Measurements from ENCODE around the gene YWHAQ.

Gene YWHAQ

DNA sequence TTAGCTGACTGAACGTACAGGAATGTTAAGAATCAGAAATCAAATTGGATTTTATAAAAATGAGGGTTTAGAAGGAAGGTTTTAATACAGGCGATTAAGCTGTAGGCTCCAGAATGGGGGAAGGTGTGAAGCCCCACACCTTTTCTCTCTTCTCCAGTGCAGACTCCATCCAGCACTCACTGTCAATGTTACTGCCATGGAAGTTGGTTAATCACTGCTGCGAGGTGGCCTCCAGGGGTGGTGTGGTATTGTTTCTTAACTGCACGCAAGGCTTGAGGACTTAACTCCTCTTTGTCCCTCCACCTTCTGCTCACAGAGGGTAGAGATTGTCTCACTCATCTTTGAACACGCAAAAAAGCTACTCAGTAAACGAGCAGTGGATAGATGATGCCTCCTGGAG lies 26.9 kb upstream of the YWHAQ start:
- H3K27ac ChIP-seq, result no peak overlapping the region
- DNase-seq (ENCODE audit: low spot score), result no peak
- ChIA-PET POLR2A (ENCODE audit: low non-redundant PET) (no interaction called here), CTCF (interaction anchor here (0.6 kb wide), 1 partner anchor 212 kb away, joined by 4 read pairs; no protein-coding TSS in a partner anchor)
- TF ChIP-seq, protein P1, sequence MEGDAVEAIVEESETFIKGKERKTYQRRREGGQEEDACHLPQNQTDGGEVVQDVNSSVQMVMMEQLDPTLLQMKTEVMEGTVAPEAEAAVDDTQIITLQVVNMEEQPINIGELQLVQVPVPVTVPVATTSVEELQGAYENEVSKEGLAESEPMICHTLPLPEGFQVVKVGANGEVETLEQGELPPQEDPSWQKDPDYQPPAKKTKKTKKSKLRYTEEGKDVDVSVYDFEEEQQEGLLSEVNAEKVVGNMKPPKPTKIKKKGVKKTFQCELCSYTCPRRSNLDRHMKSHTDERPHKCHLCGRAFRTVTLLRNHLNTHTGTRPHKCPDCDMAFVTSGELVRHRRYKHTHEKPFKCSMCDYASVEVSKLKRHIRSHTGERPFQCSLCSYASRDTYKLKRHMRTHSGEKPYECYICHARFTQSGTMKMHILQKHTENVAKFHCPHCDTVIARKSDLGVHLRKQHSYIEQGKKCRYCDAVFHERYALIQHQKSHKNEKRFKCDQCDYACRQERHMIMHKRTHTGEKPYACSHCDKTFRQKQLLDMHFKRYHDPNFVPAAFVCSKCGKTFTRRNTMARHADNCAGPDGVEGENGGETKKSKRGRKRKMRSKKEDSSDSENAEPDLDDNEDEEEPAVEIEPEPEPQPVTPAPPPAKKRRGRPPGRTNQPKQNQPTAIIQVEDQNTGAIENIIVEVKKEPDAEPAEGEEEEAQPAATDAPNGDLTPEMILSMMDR (conservative IDR thresholded peaks at IDR 0.05; ENCODE audit: low read depth), result no peak

DNA sequence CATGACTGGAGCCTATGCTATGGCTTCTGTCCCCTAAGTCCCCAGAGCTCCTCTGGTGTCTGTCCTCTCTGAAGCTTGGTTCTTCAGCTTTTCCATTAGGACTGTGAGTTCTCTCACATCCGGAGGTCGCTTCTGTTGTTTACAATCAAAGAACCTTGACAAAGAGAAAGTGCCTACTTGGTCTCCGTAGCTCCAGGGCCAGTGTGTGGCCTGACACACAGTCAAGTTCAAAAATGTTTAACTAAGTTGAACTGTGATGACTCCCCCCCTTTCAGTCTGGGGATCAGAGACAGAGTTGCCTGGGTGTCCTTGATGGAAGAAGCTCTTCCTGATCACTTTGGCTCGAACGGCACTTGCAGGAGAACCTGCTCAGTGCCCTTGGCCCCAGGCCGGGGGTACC lies 26.3 kb upstream of the YWHAQ start:
- TF ChIP-seq, protein P1 (conservative IDR thresholded peaks at IDR 0.05; ENCODE audit: low read depth), result no peak
- ChIA-PET CTCF (interaction anchor here (0.7 kb wide), 1 partner anchor 146 kb away, joined by 4 read pairs; no protein-coding TSS in a partner anchor), POLR2A (ENCODE audit: low non-redundant PET) (no interaction called here)
- H3K27ac ChIP-seq, result no peak overlapping the region
- DNase-seq (ENCODE audit: low spot score), result no peak

DNA sequence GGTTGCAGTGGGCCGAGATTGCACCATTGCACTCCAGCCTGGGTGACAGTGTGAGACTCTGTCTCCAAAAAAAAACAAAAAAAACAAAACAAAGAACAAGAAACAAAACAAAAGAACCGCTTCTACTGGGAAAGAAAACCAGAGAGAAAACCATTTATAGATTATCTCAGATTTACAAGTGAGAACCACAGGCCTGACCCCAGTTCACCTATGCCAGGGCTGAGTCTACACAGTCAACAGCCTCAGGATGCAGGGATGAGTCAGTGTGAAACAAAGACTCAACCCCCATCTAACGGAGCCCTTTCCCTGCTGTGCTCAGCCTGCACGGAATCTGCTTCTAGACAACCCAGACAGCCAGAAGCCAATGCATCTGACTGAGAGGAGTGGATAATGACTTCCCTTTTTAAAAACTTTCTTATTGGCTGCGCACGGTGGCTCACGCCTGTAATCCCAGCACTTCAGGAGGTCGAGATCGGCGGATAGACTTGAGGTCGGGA lies 25.5 kb upstream of the YWHAQ start:
- peak overlapping the region; percentile 42 for H3K27ac ChIP-seq
- TF ChIP-seq, protein P1 (conservative IDR thresholded peaks at IDR 0.05; ENCODE audit: low read depth), result no peak
- peak; percentile 92 for DNase-seq (ENCODE audit: low spot score)
- ChIA-PET POLR2A (ENCODE audit: low non-redundant PET) (no interaction called here), CTCF (interaction anchor here (0.7 kb wide), 1 partner anchor 146 kb away, joined by 4 read pairs; no protein-coding TSS in a partner anchor)

DNA sequence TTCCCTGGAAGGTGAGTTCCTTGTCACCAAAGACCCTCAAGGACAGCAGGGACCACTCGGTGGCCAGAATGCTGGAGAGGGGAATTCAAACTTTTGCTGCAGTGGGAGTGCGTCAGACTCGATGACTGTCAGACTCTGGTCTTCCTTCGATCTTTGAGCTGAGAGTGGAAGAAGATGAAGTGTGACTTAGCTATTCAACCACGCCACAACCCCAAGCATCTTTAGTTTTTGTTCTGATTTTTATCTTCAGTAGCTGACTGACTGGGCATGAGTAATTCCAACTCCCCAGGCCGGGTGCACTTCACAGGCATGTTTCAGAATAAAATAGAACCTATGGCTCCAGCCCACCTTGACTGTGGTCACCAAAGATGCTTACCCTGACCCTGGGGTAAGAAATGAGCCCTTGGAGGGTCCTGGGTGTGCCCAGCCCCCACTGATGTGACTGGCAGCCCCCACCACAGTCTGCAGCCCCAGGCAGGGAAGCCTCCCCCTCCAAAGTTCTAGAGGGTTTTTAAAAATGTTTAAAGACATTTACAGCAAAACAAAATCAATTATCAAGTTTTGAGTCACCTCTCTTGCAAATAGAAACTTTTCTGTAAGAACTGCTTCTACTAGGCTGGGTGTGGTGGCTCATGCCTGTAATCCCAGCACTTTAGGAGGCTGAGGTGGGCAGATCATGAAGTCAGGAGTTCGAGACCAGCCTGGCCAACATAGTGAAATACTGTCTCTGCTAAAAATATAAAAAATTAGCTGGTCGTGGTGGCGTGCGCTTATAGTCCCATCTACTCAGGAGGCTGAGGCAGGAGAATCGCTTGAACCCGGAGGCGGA lies 24.9 kb upstream of the YWHAQ start:
- peak overlapping the region; percentile 42 for H3K27ac ChIP-seq
- CTCF ChIA-PET, result no interaction called here
- POLR2A ChIA-PET (ENCODE audit: low non-redundant PET), result no interaction called here

DNA sequence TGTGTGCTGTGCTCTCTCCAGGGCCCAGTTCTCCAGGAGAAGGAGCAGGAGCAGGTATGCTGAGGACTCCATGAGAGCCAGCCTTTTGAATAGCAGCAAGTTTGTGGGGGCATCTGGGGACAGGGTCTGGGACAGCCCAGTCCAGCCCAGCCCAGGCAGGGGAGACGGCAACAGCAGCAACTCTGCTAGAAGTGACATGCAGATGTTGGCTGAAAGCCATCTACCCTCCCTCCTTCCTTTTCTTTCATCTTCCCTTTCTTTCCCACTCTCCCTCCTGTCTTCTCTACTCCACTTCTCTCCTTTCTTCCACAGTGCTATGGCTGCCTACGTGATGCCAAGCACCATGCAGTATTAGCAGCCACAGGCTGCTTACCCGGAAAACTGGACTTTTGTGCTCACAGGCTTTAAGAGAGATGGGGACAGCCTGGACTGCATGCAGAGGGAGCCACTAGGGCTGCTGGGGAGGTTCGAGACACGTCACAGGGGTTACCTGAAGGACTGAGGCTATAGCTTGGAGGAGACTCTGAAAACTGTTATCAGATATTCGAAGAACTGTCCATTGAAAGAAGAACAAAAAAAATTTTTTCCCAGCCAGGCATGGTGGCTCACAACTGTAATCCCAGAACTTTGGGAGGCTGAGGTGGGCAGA lies 23.8 kb upstream of the YWHAQ start:
- CTCF ChIA-PET, result no interaction called here

More for the DNA sequence above, 24.9 kb upstream of the YWHAQ start:
- TF ChIP-seq, protein P1 (conservative IDR thresholded peaks at IDR 0.05; ENCODE audit: low read depth), result no peak
- no peak for DNase-seq (ENCODE audit: low spot score)

More for the DNA sequence above, 23.8 kb upstream of the YWHAQ start:
- no peak for DNase-seq (ENCODE audit: low spot score)
- POLR2A ChIA-PET (ENCODE audit: low non-redundant PET), result no interaction called here
- TF ChIP-seq, protein P1 (conservative IDR thresholded peaks at IDR 0.05; ENCODE audit: low read depth), result no peak
- peak overlapping the region; percentile 49 for H3K27ac ChIP-seq
